CD4-positive, alpha-beta T cell treated with Interferon alpha-2 for 1 hour (primary cell): Measurements from ENCODE around the gene LEPR.
A peak's percentile ranks its signal among the peaks of the same experiment; 100 is the strongest.

Experiments used
- DNase-seq, 2 donors: peaks; one replicate each; pipeline ENCODE4 v3.0.0-alpha.2; 2020 to 2022

The LEPR gene

DNA sequence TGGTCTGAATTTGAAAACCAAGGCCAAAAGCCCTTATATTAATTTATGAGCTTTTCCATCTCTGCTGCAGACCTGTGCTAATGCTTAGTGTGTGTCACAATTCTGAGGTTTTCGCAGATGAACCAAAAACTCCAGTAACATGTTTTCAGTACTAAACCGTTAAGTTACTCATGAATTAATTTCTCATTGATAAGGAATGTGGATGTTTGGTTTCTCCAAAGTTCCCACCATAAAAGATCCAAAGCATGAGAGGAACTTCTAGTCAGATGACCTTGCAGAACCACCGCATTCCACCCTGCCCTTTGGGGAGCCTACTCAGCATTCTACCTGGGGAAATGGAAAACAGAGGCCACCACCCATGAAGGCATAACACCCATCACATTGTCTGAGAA is 7.5 kb upstream of the LEPR start:
- no peak for DNase-seq

DNA sequence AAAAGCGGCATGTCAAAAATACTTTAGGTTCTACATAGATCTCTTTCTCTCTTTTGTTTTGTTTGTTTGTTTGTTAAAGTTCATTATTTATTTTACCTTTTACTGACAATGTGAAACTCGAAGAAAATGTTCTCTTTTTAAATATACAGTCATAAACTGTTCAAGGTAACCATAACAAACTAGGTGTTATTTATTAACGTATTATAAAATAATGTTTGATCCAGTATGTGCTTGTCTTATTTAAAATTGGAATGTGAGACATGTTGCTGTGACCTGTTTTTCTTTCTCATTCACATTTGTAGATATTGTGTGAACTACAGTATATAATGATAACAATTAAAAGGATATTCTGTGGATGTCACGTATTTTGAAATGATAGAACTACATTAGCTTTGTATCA is 5.9 kb upstream of the LEPR start:
- DNase-seq = no peak

DNA sequence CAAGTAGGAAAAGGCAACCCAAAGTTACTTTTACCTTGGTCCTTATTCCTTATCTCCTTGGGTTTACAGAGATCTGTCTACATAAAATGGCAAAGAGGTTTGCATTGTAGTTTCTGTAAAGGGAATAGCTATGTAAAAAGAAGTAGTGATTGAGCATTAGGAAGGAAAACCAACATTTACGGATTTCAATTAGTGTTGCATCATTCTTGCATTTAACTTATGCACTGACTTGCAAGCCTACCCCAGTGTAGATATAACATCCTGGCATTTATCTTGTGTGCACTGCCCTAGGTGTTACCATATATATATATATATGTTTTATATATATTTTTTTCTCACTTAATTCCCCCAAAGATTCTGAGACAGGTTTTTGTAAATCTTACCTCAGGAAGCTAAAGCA is 3.7 kb upstream of the LEPR start:
- DNase-seq = no peak

DNA sequence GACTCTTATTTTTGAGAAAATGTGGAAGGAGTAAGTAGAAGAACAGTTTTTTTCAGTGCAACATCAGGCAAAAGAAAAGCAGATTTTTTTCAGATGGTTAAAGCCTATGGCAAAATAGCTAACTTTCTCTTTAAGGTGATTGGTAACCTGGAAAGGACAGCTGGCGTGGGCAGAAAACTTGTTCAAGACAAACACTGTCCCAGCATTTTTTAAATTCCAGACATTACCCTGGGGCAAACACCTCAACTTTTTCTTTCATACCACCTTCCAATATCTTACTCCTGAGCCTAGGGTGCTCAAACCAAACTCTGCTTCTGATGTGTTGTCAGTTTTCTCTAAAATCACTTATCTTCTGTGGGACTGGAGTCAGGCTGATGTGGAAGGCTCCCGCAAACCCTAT is 2.7 kb upstream of the LEPR start:
- no peak for DNase-seq

DNA sequence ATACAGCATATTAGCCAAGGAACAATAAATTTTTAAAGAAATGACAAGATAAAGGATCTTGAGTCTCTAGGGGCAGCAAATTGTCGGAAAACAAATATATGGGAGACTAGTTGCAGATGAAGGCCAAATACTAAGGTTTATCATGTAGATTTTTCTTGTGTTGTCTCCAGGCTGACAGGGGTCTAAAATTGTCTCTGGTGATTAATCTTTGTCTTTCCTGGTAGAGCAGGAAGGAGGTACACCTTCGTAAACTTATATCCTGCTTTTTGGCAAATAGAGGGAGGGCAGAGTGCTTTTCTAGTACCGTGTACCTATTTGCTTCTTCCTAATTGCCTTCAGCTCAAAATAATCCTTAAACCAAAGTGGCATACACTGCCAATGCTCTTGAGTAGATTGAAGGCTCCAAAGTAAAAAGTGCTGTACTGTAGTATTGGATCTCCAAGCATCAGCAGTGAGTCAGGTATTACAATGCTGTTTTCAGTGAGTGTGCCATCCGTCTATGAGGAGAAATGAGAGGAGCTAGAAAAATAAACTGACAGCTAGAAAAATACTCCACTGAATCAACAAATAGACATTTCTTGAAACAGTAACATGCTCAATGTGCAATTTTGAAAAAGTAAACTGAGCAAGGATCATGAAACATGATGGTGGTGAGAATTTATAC is 1.8 kb upstream of the LEPR start:
- no peak for DNase-seq

DNA sequence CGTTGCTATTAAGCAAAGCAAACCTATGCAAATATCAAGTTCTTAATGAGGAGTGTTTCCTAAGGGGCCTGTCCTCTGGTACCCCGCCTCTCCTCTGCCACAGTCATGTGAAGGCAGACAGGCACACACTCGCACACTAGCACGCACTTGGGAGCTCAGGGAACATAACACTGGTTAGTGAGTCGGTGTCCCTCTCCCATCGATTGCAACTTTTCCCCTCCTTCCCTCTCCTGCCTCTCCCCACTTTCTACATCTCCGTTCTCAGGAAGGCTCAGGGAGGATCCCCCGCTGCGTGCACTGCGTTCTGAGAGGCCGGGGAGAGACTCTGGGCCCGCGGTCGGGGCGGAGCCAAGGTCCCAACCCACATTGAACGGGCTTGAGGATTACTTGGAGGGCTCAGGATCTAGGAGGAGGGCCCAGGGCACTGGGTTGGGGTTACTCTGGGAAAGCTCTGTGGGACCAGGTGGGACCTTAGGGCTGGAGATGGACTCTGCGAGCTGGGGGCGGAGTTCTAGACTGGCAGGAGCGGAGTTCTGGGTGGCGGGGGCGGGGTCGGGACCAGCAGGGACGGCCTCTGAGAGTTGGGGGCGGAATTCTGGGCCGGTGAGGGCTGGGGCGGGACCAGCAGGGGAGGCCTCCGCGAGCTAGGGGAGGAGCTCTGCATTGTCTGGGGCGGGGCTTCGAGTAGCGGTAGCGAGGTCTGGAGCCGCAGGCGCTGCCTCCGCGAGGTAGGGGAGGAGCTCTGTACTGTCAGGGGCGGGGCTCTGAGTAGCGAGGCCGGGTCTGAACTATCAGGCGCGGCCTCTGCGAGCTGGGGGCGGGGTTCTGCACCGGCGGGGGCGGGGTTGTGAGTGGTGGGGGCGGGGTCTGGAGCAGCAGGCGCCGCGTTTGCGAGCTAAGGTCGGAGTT is 533 bp upstream of the LEPR start:
- peak; percentile 98 to 99 for DNase-seq

DNA sequence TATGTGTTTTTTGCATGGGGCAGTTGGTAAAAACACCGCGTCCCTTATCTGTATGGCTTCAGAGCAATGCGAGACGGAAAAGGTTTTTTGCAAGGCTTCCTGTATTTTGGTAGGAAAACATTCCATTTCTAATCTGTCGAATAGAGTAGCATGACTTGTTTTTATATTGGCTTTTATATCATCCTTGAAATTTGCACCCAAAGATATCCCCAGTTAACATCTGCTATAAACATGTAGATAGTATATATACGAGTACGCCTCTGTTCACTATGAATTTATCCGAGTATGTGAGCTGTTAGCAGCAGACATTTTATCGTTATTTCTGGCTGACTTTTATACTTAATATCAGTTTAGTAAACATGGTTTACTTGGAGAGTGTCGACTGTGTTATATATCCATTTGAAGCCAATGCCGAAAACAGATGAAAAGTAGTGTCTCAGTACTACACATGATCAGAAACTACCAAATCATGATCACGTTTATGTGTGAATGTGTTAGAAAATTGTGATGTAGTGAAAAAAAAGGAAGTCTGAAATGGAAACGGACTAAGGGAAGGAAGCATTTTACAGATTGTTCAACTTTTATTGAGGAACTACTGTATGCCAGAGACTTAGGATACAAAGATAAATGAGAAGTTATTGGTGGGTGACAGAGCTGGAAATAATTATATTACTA is 1.0 kb downstream of the LEPR start:
- DNase-seq = peak in 1 of 2 donors; percentile 1

DNA sequence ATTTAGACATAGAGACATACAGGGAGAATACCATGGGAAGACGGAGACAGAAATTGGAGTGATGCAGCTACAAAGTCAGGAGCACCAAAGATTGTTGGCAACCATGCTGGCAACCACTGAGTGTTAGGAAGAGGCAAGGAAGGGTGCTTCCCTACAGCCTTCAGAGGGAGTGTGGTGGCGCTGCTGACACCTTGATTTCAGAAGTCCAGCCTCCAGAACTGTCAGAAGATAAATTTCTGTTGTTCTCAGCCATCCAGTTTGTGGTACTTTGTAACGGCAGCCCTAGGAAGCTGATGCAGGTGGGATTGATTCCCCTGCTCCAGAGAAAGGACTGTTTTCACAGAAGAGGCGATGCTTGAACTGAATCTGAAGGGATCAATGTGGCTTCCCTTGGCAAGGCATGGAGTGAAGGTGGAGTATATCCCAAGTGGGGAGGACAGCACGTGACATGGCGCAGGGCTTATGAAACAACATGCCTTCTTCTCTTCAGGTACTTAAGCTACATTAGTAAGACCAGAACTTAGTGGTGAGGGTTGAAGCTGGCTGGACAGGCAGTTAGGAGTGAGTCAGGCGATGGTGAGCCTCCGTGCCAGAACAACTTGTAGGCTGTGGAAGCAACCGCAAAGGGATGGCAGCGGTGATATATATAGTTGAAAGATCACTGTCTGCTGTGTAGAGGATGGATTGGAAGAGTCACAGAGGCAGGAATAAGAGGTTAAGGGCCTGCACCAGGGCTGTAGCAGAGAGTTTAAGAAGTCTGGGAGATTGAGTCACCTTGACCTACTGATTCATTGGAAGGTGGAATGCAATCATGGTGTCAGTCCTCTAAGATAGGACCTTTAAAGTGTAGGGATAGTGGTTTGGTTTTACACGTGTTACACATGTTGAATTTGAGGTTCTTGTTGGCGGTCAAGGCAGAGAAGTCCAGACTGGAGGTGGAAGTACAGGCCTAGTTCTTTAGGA is 2.1 kb downstream of the LEPR start:
- DNase-seq = no peak

DNA sequence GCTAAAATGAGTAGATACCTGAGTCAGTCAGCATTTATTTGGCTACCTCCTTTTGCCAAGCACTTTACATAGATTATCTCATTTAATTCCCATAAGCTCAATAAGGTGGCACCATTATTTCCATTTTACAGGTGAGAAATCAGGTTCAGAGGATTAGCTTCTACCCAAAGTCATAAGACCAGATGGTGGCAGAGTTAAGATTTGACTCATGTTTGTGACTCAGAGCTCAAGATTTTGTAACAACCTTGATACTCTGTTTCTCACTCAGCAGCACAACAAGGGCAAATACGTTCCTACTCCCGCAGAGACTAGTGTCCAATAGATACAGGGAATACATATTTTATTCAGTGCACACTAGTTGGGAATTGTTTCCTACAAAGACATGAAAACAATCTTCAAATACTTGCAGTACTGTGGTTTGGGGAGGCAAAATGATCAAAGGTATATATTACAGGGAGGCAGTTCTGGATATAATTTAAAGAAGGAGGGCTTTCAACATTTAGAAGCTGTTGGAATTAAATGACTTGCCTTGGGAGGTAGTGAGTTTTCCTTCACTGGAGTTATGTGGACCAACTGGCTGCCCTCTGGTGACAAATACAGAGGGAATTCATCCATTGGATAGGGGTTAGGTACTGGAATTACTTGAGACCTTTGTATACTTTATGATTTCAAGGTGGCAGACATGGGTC is 3.6 kb downstream of the LEPR start:
- DNase-seq = no peak

DNA sequence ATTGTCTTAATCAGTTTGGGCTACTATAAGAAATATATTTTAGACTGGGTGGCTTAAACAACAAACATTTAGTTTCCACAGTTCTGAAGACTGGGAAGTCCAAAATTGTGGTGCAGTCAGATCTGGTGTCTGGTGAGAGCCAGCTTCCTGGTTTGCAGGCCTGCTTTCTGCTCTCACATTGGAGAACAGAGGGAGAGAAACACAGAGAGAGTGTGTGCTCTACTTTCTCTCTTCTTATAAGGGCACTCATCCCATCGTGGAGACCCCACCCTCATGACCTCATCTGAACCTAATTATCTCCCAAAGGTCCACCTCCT is 4.1 kb downstream of the LEPR start:
- DNase-seq = no peak

DNA sequence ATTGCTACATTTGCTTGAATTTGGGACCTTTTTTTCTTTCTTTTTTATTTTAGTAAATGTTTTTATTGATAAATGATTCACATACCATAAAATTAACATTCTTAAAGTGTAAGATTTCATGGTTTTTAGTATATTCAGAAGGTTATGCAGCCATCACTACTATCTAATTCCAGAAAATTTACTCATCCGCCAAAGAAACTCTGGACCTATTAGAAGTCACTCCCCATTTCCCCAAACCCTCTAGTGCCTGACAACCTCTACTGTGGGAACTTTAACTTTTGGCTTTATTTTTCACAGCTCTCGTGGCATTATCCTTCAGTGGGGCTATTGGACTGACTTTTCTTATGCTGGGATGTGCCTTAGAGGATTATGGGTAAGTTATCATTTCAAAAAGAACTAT is 4.5 kb downstream of the LEPR start:
- no peak for DNase-seq

DNA sequence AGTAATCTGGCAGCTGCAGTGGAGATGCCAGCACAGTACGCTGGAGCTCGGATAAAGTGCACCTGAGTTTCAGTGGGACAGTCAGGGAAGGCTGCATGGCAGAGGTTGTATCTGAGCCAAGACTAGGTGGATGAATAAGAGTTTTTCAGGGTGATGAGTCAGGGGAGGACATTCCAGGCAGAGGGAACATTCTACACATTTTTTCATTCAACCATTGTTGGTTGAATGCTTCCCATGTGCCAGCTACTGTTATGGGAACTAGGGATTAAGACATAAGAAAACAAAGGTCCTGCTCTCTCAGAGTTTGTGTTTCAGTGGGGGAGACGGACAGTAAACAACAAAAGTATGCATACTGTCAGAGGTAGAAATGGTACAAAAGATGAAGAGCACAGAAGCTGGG is 5.2 kb downstream of the LEPR start:
- no peak for DNase-seq

DNA sequence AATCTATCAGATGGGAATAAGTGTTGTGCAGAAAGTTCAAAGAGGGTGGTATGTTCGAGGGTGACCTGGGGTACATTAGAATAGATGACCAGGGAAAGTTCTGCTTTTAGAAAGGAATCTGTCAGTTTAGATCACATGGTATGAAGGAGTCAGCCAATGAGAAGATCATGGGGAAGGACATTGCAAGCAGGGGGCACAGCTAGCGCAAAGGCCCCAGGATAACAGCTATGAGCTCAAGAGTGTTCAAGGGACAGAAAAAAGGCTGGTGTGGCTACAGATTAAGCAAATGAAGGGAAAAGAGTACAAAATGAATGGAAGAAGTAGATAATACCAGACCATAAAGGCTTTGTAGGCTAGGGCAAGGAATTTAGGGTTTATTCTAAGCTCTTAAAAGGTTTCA is 8.6 kb downstream of the LEPR start:
- no peak for DNase-seq

DNA sequence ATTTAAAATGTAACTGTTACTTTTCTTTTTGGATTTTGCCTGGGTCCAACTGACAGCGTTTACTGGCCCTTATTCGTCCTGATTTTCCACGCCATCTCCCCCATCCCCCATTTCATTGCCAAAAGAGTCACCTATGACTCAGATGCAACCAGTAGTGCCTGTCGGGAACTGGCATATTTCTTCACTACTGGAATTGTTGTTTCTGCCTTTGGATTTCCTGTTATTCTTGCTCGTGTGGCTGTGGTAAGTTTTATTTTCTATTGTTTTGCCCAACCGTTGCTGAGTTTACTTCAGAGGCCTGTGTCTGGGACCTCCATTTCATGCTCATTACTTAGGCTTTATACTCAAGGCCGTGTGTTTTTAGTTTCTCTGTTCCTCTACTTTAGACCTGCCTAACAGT is 9.3 kb downstream of the LEPR start:
- DNase-seq = no peak

DNA sequence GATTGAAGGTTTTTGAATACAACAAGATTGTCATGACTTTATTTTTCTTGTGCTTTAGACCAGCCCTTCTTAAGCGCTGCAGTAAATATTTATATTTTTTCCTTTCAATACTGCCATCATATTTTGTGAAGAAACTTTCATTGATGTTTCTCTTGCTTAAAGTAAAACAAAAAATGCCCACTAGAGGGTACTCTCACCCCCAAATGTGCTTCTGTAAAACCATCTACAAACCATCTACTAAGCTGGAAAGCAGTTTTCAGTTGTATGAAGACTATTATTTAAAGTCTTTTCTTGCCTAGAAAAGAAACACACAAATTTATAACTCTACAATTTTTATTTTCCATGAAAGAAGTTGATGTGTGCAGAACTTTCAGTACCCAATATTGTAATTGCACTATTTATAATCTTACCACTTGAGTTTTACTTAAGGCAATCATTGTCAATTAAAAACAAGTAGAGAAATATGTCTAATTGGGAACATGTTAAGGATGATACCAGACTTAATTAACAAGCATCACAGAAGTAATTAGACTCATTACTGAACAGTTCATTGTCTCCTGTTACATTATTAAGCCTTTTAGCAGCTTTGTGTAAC is 10.7 kb downstream of the LEPR start:
- peak in 1 of 2 donors; percentile 46 for DNase-seq

DNA sequence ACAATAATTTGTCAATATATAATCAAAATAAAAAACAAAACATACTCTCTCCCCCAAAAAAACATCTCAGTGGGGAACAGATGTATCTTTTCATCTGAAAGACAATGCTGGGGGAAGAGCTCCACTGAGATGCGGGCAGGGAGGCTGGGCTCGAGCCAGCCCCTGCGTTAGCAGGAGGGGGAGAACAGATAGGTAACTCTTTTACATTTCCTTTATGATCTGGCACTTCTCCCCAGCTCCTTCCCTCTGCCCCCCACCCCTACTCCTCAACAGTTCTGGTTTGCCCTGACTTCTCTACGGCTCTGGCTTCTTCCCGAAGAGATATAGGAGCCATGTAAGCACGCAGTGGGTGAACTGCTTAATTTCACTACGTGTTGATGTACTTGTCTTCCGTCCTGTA is 12.4 kb downstream of the LEPR start:
- DNase-seq = no peak

DNA sequence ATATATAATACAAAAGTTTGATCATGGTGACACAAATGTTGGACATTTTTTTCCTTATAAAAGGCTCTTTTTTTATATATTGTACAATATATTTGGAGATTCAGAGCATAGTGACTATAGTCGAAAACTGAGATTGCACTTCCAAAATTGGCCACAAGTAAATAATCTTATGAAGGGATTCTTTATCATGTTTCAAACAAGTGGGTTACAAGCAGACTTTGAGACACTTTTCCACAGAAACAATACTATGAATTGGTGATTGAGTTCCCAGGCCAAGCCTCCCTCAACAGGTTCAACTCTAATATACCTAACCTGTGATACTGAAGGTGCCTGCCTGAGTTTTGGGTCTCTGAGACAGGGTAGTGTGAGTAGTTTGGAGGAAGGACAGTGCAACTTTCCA is 13.8 kb downstream of the LEPR start:
- no peak for DNase-seq

DNA sequence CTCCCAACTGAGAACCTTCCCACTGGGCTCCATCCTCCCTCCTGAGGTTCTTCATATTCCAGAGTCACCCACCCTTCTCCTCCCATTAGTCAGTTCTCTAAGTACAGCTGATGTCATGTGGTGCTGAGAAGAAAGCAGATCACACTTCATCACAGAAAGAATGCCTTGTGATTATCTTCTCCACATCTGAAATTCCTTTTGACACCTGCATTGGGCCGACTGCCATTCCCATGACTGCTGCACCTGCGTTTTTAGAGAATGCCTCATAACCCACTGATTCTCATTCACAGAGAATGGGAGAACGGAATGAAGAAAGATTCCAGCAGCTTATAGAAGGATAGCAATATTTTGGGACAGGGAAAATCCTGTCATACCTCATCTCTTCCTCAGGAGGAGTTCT is 14.3 kb downstream of the LEPR start:
- DNase-seq = no peak

DNA sequence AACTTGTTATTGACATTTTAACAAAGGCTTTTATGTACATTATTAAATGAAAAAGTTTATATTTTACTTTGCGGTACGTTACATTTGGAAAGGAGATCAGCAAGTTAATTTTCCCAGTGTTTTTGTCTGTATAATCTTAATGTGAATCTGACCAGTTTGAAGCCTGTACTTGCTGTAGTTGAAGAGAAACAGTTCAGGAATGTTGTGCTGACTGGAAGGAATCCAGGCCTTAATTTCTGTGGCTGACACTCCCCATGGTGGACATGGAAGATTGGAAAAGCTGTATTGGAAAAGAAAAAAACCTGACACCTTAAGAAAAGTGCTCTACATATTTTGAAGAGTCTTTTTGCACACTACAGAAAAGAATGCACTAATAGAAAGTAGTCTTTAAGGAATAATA is 15.5 kb downstream of the LEPR start:
- DNase-seq = no peak

DNA sequence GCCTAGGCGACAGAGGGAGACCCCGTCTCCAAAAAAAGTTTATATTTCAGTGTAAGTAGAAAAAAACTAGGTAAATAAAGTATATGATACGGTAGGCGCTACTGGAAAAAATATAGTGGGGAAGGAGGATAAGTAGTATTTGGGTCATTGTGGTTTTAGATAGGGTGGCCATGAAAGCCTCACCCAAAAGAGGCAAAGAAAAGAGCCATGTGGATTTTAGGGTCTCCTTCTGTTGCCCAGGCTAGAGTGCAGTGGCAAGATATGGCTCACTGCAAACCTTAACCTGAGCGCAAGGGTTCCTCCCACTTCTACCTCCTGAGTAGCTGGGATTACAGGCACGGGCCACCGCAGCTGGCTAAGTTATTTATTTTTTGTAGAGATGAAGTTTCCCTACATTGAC is 17.1 kb downstream of the LEPR start:
- DNase-seq = no peak

DNA sequence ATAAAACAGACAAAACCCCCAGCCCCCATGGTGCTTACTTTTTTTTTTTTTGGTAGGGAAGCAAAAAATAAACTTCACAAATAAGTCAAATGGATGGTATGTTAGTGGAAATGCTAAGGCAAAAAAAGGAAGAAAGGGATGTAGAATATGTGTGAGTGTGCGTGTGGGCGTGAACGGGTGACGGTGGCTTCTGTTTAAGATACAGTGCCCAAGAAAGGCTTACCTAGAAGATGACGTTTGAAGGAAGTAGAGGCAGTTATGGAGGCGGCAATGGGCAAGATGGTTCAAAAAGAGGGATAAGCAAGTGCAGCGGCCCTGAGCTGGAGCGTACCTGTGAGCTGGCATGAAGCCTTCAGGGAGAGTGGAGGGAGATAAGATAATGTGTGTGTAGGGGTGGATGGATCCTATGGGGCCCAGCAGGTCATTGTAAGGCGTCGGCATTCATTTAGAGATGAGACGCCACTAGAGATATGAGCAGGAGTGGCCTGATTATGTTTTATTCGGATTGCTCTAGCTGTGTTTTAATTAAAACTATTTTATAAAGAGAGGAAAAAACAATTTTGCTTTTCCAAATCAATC is 19.9 kb downstream of the LEPR start:
- DNase-seq = no peak

DNA sequence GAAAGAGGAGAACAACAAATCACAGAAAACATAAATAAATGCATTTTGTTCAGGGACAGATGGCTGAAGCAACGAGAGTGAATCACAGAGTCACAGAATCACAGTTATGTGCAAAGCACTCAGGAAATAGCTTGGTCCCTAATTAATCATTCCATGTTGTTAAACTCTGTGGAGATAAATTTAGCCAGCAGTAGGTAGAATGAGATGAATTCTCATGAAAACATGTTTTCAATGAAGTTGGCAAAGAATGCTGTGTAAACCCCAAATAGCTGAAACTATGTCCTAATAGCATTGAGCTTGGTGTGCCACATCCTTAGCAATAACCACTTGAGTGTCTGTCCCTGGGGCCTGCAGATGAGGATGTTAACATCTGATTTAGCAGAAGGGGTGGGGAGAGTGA is 20.4 kb downstream of the LEPR start:
- DNase-seq = no peak
